HG02981 (cell line): ENCODE data around the gene XDH.

Experiments
- ATAC-seq: cut with Tn5 transposase; IDR thresholded peaks from one replicate; pipeline ENCODE4 v1.9.1; 2021; ENCODE audit warnings: mild to moderate bottlenecking, moderate library complexity; ENCODE audit not compliant: unreplicated experiment

XDH gene

DNA sequence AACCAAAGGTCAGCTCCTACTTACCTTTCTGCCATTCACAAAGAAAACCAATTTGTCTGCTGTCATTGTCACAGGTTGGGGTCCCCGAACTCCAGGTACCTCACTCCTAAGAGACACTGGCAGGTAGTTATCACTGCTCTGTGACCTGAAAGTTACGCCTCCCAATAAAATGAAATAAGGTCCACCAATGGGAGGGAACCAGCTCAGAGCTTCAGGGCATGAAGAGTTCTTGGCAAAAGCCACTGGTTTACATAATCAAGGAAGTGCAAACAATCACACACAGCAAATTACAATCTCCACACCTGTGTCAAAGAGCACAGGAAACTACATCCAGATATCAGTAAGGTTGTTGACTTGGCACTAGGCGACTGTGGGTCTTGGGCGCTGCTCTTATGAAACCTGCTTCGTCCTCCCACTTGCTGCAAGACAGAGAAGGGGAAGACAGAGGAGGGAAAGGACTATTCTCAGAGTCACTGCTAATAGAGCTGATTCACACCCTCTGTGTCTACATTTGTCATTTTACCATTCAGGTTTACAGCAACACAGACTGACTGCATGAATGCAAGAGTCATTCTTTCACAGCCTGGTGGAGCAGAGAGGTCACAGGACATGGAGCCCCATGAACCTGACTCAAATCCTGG lies at the start of gene XDH:
Gene XDH, minus strand, starts transcription at position 142 of the 641 bp plus-strand sequence. Its CDS starts 76 bp downstream, at position 66.
- ATAC-seq: no peak

DNA sequence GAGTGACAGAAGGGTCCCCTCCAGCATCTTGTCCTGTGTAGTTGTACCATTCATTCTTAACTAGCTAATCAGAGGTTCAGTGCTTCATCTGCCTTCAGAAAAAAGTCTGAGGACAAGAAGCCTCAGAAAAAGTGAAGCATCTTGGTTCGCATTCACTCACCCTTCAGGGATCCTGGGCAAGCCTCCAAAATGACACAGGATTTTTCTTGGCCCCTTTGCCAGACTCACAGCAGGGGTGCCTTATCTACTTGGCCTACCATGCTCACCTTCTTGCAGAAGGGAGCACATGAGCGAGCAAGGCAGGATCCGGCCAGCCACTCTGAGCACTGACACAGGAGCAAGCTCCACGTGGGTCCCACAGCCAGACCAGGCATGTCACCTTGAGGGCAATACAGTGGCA lies 43.1 kb upstream of the XDH start:
- ATAC-seq: no peak

- ATAC-seq: no peak
Observed at GRCh38 chr2:31446848-31447247, 32.3 kb upstream of the XDH start.

GRCh38 chr2:31442376-31442775 lies 27.8 kb upstream of the XDH start:
- no peak for ATAC-seq

DNA sequence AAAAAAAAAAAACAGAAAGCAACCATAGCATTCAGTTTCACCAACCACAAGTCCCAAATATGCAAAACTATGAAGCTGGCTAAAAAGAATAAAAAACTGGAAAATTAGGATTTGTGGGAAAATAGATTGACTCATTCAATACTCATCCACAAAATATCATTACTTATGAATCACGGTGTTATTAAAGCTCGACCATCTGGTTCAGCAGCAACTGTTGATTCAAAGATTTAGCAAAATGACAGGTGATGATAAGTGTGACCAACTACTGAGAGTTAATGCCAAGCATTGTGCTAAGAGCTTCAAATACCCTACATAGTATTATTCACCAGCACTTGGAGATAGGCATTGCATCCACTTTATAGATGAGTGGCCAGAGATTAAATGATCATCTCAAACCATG lies 26.2 kb upstream of the XDH start:
- no peak for ATAC-seq

DNA sequence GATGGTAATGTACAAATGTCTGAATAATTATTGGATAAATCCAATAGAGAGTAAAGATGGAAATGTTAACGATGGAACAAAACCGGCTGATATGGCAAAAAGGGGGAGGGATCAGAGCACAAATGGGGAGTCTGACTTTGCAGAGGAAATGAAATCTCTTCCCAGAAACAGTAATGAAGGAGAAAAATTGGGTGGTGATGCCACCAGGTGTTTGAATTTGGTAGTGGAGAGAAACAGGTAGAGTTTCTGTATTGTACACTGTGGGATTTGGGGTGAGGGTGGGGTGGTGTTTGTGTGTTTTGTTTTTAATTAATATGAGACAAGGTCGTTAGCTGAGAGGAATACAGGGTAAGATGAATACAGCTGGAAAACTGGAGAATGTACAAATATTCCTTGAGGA lies 20.4 kb upstream of the XDH start:
- no peak for ATAC-seq

DNA sequence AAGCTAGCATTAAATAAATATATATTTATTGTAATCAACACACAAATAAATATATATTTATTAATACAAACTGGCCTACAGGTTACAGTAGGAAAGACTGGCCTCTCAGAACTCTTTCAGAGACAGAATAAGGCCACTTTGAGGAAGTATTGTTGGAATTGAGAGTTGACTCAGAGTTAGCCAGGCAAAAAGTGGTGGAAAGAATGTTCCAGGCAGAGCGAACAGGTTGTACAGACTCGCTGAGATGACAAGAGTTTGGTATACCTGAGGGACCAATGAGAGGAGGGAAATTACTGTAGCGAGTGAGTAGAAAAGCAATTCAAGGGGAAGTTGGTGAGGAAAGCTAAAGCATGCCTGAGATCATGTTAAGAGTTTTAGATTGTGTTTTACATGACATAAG lies 19.0 kb upstream of the XDH start:
- ATAC-seq: no peak

DNA sequence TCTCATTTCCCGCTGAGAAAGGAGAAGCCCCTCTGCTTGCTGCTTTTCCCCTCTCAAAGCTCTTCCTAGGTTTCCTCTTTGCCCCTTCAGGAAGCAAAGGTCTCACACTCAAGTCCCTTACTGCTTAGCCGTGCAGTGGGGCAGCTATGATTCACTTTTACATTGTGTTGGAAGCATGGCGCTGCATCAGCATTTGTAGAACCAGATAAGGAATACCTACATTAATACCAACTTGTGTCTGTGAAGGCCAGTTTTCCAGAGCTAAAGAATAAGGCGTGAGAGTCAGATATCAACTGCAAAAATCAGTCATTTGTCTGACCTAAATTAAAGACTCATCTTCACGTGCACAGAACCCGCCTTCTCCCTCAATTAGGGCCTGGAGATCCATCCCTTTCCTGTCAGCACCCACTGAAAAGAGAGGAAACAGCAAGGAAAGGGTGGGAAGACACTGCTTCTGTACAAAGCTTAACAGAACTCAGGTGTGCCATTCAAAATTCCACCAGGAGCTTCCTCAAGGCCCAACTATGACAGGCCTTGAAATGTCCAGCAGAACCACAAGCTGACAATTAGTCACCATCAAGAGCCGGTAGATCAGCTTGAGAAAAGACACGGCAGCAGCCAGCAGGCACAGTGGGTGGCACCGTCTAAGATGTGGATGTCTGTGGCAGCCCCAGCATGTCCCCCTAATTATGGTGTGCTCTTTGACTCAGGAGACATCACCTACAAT lies 16.1 kb upstream of the XDH start:
- no peak for ATAC-seq

GRCh38 chr2:31429759-31430438 lies 15.4 kb upstream of the XDH start:
- no peak for ATAC-seq

- no peak for ATAC-seq
Observed at GRCh38 chr2:31429040-31429439, 14.5 kb upstream of the XDH start.

DNA sequence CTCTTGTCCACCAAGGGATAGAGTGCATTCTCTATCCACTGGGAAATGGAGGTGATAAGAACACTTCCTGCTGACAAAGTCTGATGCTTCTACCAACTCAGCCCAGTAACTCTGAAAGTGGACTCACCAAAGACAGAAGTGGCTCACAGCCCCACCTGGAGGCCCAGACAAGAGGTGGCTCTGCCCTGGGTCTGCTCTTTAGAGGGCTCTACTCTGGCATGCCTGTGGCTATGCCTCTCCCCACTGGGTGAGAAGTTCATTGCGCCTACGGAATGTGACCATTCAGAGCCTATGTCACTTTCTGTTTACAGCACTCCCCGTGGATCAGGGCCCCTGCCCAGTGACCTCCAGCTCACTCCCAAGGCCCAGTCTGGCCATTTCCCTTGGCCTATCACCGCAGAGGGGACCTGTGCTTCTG lies 13.5 kb upstream of the XDH start:
- no peak for ATAC-seq

DNA sequence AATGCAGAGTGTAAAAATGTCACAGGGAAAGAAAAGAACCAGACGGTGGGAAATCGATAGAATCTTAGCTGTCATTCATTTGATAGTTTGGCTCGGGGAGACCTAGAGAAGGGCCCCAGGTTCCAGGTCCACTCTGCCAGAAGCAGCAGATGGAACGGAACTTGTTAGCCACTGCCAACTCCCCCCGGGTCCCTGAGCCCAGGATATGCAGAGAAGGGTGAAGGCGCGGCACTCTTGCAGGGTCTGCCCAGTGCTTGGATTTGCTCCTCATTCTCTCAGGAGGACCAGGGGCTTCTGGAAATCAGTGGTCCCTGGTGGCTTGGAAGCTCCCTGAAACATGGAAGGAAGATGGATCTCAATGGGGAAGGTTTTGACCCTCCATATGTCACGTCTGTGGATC lies 11.6 kb upstream of the XDH start:
- ATAC-seq: no peak

DNA sequence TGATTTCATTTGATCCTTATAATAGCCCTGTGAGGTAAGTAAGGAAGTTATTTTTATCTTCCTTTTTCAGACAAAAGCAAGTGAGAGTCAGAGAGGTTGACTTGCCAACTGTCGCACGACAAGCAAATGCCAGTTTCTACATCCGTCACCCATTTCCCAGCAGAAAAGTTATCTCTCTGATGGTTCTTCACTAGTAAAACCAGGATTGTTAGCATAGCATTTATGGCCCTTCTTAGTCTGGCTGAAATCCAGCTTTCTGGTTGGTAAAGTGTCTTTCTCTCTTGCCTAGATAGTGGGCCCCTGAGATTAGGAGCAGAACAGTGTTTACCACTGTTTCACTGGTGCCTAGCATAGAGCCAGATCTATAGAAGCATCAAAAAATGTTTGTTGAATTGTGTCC lies 7.1 kb upstream of the XDH start:
- ATAC-seq: no peak

GRCh38 chr2:31420936-31421335 lies 6.4 kb upstream of the XDH start:
- ATAC-seq: no peak

DNA sequence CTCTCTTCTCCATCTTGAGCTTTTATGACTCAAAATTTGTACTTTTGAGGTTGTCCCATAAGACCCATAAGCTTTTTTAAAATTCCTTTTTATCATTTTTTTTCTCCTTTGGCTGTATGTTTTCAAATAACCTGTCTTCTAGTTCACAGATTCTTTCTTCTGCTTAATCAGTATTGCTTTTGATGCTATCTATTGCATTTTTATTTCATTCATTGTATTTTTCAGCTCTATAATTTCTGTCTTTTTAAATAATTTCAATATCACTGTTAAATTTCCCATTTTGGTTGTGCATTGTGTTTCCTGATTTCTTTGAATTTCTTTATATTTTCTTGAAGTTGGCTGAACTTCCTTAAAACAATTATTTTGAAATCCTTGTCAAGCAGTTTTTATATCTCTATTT lies 4.8 kb upstream of the XDH start:
- ATAC-seq: no peak

GRCh38 chr2:31415421-31415820 lies 879 bp upstream of the XDH start:
- ATAC-seq: no peak

GRCh38 chr2:31413862-31414550 lies 536 bp downstream of the XDH start:
- ATAC-seq: no peak

DNA sequence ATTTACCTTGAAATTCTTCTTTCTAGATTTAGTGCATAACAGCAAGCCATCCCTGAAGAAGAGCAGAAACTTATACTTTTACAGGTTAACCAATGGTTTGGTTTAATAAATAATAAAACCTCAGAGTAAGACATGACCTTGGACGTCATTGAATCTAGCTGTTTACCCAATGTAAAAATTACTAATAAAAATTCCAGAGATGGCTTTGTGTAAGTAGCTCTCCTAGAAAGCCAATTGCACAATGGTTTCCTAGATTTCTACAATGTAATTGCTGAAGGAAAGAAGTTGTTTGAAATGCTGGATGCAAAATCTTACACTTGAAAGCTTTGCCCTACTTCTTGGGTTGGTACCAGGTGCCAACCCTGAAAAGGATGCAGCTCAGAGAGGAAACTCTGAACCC lies 1.5 kb downstream of the XDH start:
- no peak for ATAC-seq

DNA sequence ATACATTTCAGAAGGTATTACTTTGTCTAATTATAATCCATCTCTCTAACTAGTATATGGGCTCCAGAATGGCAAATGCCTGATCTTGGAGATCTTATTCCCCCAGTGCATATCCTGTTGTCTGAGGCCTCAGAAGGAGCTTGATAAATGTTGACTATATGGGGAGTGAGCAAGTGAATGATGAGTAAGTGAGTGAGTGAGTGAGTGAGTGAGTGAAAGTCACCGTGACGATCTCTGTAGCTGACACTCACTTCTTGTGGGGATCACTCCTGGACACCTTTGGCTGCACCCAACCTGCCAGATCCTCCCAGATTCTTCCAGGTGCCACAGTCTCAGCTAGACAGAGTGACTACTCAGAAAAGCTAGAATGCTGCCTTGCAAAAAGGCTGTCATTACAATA lies 2.8 kb downstream of the XDH start:
- ATAC-seq: no peak

DNA sequence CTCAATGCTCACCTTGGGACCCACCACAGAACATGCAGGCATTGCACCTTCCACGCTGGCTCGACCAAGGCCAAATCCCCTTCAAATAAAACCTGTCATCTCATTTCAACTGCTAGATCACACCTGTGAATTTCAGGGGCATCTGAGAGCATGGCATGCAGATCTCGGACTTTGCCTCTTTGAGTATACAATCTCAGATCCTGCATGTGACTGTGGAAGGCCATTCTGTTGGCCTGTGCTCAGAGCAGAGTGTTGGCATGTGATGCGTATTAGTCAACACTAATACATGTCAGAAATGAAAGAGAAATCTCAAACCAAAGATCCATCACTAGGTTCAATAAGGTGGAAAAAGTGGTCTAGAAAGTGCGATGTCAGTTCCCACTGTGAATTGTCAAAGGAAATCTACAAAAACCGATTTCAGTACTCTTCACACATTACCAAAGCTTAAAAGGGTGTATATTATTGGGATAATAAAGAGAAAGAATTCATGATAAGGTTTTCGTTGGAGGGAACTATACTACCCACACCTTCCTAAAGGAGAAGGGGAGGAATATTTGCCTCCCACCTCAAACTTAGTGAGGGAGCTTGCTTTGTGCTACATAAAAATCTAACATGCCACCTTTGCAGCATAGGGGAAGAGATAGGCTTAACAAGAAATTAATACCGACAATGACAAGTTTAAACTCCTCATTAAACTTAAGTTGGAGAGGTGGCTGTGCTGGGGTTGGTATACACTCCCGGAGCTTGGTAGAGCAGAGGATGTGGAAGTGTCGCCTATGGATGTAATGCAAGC lies 7.8 kb downstream of the XDH start:
- ATAC-seq: no peak

DNA sequence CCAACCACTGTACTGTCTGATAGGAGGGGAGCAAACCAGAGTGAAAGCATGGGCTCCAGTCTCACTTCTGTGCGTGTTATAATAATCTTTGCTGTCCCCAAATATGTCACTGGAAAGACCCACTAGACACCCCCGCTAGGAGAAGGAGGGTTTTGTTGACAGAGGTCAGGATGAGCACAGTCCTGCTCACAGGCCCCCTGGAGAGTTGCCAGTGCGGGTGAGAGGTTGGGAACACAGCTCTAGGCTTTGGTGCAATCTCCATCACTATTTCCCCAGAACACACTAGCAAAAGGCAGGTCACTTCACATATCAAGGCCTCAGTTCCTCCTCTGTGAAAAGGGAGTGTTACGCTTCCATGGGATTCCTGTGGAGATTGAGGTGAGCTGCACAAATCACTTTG lies 9.7 kb downstream of the XDH start:
- ATAC-seq: no peak
